ENCODE data around the gene SLC2A5. TPM values are rescaled to one million over a fixed set of nuclear protein-coding genes. Genes with fewer than 3 reads are reported as not detected.

Gene SLC2A5
- total RNA-seq, 4 donors from 2014 or later, result 0.32 to 7.9 (median 2.3) TPM

GRCh38 chr1:9051379-9051778 is 18.1 kb downstream of the SLC2A5 start:
- DNase-seq (ENCODE audit: low spot score) (no peak), ATAC-seq (ENCODE audit: low FRiP score) (no peak)
- TF ChIP-seq, protein P1, sequence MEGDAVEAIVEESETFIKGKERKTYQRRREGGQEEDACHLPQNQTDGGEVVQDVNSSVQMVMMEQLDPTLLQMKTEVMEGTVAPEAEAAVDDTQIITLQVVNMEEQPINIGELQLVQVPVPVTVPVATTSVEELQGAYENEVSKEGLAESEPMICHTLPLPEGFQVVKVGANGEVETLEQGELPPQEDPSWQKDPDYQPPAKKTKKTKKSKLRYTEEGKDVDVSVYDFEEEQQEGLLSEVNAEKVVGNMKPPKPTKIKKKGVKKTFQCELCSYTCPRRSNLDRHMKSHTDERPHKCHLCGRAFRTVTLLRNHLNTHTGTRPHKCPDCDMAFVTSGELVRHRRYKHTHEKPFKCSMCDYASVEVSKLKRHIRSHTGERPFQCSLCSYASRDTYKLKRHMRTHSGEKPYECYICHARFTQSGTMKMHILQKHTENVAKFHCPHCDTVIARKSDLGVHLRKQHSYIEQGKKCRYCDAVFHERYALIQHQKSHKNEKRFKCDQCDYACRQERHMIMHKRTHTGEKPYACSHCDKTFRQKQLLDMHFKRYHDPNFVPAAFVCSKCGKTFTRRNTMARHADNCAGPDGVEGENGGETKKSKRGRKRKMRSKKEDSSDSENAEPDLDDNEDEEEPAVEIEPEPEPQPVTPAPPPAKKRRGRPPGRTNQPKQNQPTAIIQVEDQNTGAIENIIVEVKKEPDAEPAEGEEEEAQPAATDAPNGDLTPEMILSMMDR (IDR thresholded peaks at IDR 0.05), result no peak

GRCh38 chr1:9050803-9051202 is 18.6 kb downstream of the SLC2A5 start:
- no peak for DNase-seq (ENCODE audit: low spot score)
- TF ChIP-seq, protein P1 (IDR thresholded peaks at IDR 0.05), result no peak
- no peak for ATAC-seq (ENCODE audit: low FRiP score)

GRCh38 chr1:9048551-9048950 is 20.9 kb downstream of the SLC2A5 start:
- TF ChIP-seq, protein P1 (IDR thresholded peaks at IDR 0.05), result no peak
- ATAC-seq (ENCODE audit: low FRiP score), result no peak
- no peak for DNase-seq (ENCODE audit: low spot score)

GRCh38 chr1:9047019-9047418 is 22.4 kb downstream of the SLC2A5 start:
- DNase-seq (ENCODE audit: low spot score) (no peak), ATAC-seq (ENCODE audit: low FRiP score) (no peak)
- TF ChIP-seq, protein P1 (IDR thresholded peaks at IDR 0.05), result no peak

- TF ChIP-seq, protein P1 (IDR thresholded peaks at IDR 0.05), result no peak
- ATAC-seq (ENCODE audit: low FRiP score), result no peak
- DNase-seq (ENCODE audit: low spot score), result no peak
Observed at GRCh38 chr1:9045861-9046510, 23.4 kb downstream of the SLC2A5 start.

GRCh38 chr1:9044236-9044635 is 25.2 kb downstream of the SLC2A5 start:
- ATAC-seq (ENCODE audit: low FRiP score) (no peak), DNase-seq (ENCODE audit: low spot score) (no peak)
- TF ChIP-seq, protein P1 (IDR thresholded peaks at IDR 0.05), result no peak

DNA sequence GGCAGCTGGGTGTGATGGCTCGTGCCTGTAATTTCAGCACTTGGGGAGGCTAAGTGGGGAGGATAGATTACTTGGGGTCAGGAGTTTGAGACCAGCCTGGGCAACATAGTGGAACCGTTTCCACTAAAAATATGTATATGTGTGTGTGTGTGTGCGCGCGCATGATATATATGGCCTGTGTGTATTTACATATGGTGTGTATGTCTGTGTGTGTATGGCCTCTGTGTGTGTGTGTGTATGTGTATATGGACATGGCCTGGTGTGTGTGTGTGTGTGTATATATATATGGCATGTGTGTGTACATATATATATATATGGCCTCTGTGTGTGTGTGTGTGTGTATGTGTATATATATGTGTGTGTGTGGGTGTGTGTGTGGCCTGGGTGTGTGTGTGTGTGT is 27.2 kb downstream of the SLC2A5 start:
- no peak for ATAC-seq (ENCODE audit: low FRiP score)
- TF ChIP-seq, protein P1 (IDR thresholded peaks at IDR 0.05), result no peak

More for the DNA sequence above, 27.2 kb downstream of the SLC2A5 start:
- no peak for DNase-seq (ENCODE audit: low spot score)
